Measurements from ENCODE around the gene OR7A10. TPM values are rescaled to one million over a fixed set of nuclear protein-coding genes. Genes with fewer than 3 reads are reported as not detected.

The OR7A10 gene
- polyA plus RNA-seq (2011; rRNA removed) (not detected in 2 replicates), polyA minus RNA-seq (2011; rRNA and poly(A)+ RNA removed) (not detected in 2 replicates)

DNA sequence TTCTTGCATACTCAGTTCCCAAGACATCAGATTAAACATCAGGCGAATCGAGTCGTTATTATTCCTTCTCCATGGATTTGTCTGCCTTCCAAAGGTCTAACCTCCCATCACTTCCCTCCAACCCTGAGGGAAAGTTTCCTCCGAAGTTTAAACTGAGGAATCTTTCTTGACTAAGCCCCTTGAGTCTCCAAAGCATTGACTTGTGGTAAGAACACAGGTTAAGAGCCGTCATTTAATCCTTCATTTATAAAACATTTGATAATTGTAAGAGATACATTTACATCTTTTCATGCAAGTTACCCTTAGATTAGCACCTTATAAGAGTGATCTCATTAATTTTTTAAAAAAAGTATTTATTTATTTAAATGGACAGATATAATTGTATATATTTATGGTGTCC is at the start of gene OR7A10:
Gene OR7A10 (minus strand): TSS at position 101 of the 400 bp plus-strand sequence. CDS start 7,045 bp downstream, outside the sequence.
- CTCF ChIA-PET = no interaction called here
- POLR2A ChIA-PET = no interaction called here
- DNase-seq (ENCODE audit: low read depth, low spot score) = no peak
- no peaks in the 10 kb centered on the region for H3K27me3 ChIP-seq (ENCODE audit: control insufficient read depth, insufficient read depth, low read length)
- no peak within 1 kb of the TSS for H3K27ac ChIP-seq (ENCODE audit: low read depth, low read length)
- no peak within 1 kb of the TSS for H3K4me3 ChIP-seq (ENCODE audit: low read depth, low read length)
- no peak for TF ChIP-seq CTCF (IDR thresholded peaks at IDR 0.05; ENCODE audit: low read depth, low read length)
- no peaks in the 10 kb centered on the region for H3K9me3 ChIP-seq (ENCODE audit: control insufficient read depth, insufficient read depth, low read length)

GRCh38 chr19:14890643-14891379 is 42.1 kb upstream of the OR7A10 start:
- no peak for TF ChIP-seq CTCF (IDR thresholded peaks at IDR 0.05; ENCODE audit: low read depth, low read length)
- Histone ChIP-seq H3K27ac (ENCODE audit: low read depth, low read length) (no peak overlapping the region), H3K27me3 (ENCODE audit: control insufficient read depth, insufficient read depth, low read length) (no peaks in the 10 kb centered on the region), H3K9me3 (ENCODE audit: control insufficient read depth, insufficient read depth, low read length) (no peaks in the 10 kb centered on the region), H3K4me3 (ENCODE audit: low read depth, low read length) (no peak overlapping the region)
- POLR2A ChIA-PET = no interaction called here
- CTCF ChIA-PET = interaction anchor here (0.9 to 4.4 kb wide), 4 partner anchors 13 to 334 kb away, joined by 3 to 23 read pairs (median 3); no protein-coding TSS in a partner anchor
- DNase-seq (ENCODE audit: low read depth, low spot score) = no peak

DNA sequence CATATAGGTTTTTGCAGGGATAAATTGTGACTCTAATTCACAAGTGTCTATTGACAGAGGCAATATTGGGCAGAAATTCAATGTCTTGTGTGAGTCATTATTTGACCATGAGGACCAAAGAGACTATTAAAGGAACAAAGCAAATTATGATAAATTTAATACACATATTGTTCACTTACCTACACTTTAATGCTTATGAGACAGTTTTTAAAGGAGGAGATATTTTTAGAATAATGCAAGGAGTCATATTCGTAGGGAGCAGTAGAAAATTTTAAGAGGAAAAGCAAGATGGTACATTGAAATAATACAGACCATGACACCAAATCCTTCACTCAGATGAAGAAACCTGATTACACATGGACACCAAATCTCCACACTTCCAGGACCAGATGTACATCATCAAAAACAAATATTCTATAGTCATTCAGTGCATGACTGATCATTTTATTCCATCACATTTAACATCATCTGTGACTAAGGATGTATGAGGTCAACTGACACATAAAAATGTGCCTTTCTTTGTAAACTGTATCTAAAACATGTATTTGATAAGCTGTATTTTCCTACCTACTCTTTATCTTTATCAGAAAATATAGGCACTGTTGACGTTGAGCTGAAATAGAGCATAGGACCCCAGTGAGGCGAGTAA is 41.4 kb upstream of the OR7A10 start:
- H3K4me3 ChIP-seq (ENCODE audit: low read depth, low read length) = no peak overlapping the region
- TF ChIP-seq CTCF (IDR thresholded peaks at IDR 0.05; ENCODE audit: low read depth, low read length) = no peak
- H3K27ac ChIP-seq (ENCODE audit: low read depth, low read length) = no peak overlapping the region
- no peaks in the 10 kb centered on the region for H3K27me3 ChIP-seq (ENCODE audit: control insufficient read depth, insufficient read depth, low read length)
- H3K9me3 ChIP-seq (ENCODE audit: control insufficient read depth, insufficient read depth, low read length) = no peaks in the 10 kb centered on the region
- POLR2A ChIA-PET = interaction anchor here (0.5 kb wide), 1 partner anchor 104 kb away, joined by 3 read pairs; no protein-coding TSS in a partner anchor
- CTCF ChIA-PET = interaction anchor here (0.9 to 4.4 kb wide), 3 partner anchors 19 to 334 kb away, joined by 3 to 23 read pairs (median 3); no protein-coding TSS in a partner anchor
- no peak for DNase-seq (ENCODE audit: low read depth, low spot score)

DNA sequence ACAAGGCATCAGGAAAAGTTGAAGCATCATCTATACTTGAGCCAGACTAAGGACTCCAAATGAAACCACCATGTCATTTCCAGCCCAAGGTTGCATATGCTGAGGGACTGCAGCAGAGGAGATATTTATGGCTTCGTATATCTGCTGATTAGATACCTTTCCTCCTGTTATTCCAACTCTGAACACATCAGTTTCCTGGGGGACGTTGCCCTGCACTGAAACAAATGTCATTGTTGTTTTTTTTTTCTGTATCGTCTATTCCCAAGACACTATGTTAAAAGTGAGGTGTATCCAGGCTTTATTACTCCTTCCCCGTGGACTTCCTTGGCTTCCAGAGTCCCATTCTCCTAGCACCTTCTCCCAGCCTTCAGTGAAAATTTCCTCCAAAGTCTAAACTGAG is 37.3 kb upstream of the OR7A10 start, which contains the start of gene OR7A17:
Gene OR7A17 (minus strand): TSS at position 101 of the 400 bp plus-strand sequence. CDS start 4,777 bp downstream, outside the sequence.
- ChIA-PET POLR2A (no interaction called here), CTCF (interaction anchor here (0.6 kb wide), 1 partner anchor 32 kb away, joined by 8 read pairs; no protein-coding TSS in a partner anchor)
- Histone ChIP-seq H3K27me3 (ENCODE audit: control insufficient read depth, insufficient read depth, low read length) (no peaks in the 10 kb centered on the region), H3K27ac (ENCODE audit: low read depth, low read length) (no peak within 1 kb of the TSS), H3K4me3 (ENCODE audit: low read depth, low read length) (no peak within 1 kb of the TSS), H3K9me3 (ENCODE audit: control insufficient read depth, insufficient read depth, low read length) (no peaks in the 10 kb centered on the region)
- no peak for DNase-seq (ENCODE audit: low read depth, low spot score)
- TF ChIP-seq CTCF (IDR thresholded peaks at IDR 0.05; ENCODE audit: low read depth, low read length) = no peak
